Neural cell (in vitro differentiated cells): ENCODE results near the gene HYLS1. TPM values are rescaled to one million over a fixed set of nuclear protein-coding genes. Genes with fewer than 3 reads are reported as not detected.

ENCODE experiments used
- H2AFZ ChIP-seq: fragments of 200-600, 300-800 bp; sonication (generic), shearing (Covaris generic); 2 replicates; pipeline ENCODE4 v1.6.0; 2014; ENCODE audit warnings: low read depth, mild to moderate bottlenecking, antibody characterized with exemption, low read length, moderate library complexity
- H3F3A ChIP-seq: fragments of 200-600 bp; shearing (Covaris generic); 2 replicates; pipeline ENCODE4 v1.6.1; 2016; ENCODE audit warnings: mild to moderate bottlenecking, moderate library complexity, mixed read lengths, antibody characterized with exemption, low read length; ENCODE audit not compliant: insufficient read depth, poor library complexity, severe bottlenecking
- H3K27ac ChIP-seq: fragments of 200-600, 300-800 bp; sonication (generic), shearing (Covaris generic); 2 replicates; pipeline ENCODE4 v1.5.1; 2014; ENCODE audit warnings: mild to moderate bottlenecking, low read length, moderate library complexity
- H3K27me3 ChIP-seq: fragments of 300-800, 200-600 bp; sonication (generic), shearing (Covaris generic); 2 replicates; pipeline ENCODE4 v1.6.0; 2014; ENCODE audit warnings: mild to moderate bottlenecking, low read depth, low read length, moderate library complexity; ENCODE audit not compliant: insufficient read depth
- H3K36me3 ChIP-seq: fragments of 300-800, 200-600 bp; sonication (generic), shearing (Covaris generic); 2 replicates; pipeline ENCODE4 v1.5.1; 2014; ENCODE audit warnings: mild to moderate bottlenecking, antibody characterized with exemption, low read length, moderate library complexity; ENCODE audit not compliant: insufficient read depth
- H3K4me2 ChIP-seq: fragments of 300-800, 200-600 bp; sonication (generic), shearing (Covaris generic); 2 replicates; pipeline ENCODE4 v1.6.0; 2014; ENCODE audit warnings: mild to moderate bottlenecking, low read length
- H3K4me3 ChIP-seq: fragments of 300-800, 200-600 bp; sonication (generic), shearing (Covaris generic); 2 replicates; pipeline ENCODE4 v1.5.1; 2014; ENCODE audit warnings: mild to moderate bottlenecking, low read length, moderate library complexity
- H3K79me2 ChIP-seq: fragments of 200-600 bp; shearing (Covaris generic); replicated peaks from 2 replicates; pipeline ENCODE4 v1.6.0; 2014; ENCODE audit warnings: mild to moderate bottlenecking, low read length, moderate library complexity; ENCODE audit not compliant: insufficient read depth
- H3K9ac ChIP-seq: fragments of 300-800, 200-600 bp; sonication (generic), shearing (Covaris generic); 2 replicates; pipeline ENCODE4 v1.6.1; 2016; ENCODE audit warnings: mild to moderate bottlenecking, low read length, mixed read lengths
- H3K9me2 ChIP-seq: fragments of 200-600 bp; shearing (Covaris generic); 2 replicates; pipeline ENCODE4 v1.6.1; 2016; ENCODE audit warnings: mild to moderate bottlenecking, low read length, mixed read lengths; ENCODE audit not compliant: insufficient read depth
- H3K9me3 ChIP-seq: fragments of 200-600, 300-800 bp; sonication (generic), shearing (Covaris generic); 2 replicates; pipeline ENCODE4 v1.6.1; 2016; ENCODE audit warnings: mild to moderate bottlenecking, mixed run types, low read length, moderate library complexity, mixed read lengths
- H4K20me1 ChIP-seq: fragments of 200-600 bp; shearing (Covaris generic); 2 replicates; pipeline ENCODE4 v1.6.1; 2016; ENCODE audit warnings: mild to moderate bottlenecking, mixed run types; ENCODE audit not compliant: insufficient read depth
- CTCF ChIP-seq: fragments of 450-650 bp; IDR thresholded peaks from 2 replicates; pipeline ENCODE4 v1.5.1; 2014; ENCODE audit warnings: antibody characterized with exemption, mild to moderate bottlenecking, moderate library complexity; ENCODE audit not compliant: poor library complexity, severe bottlenecking
- EP300 ChIP-seq: fragments of 450-650 bp; conservative IDR thresholded peaks from 2 replicates; pipeline ENCODE4 v1.6.1; 2014; ENCODE audit warnings: antibody characterized with exemption, mild to moderate bottlenecking, moderate library complexity; ENCODE audit not compliant: poor library complexity, severe bottlenecking
- EZH2 ChIP-seq: fragments of 200-600, 300-800 bp; shearing (Covaris generic), sonication (generic); IDR thresholded peaks from 2 replicates; pipeline ENCODE4 v1.6.1; 2014; ENCODE audit warnings: antibody characterized with exemption, low read length, borderline replicate concordance, mild to moderate bottlenecking; ENCODE audit not compliant: insufficient read depth, poor library complexity, severe bottlenecking
- MXI1 ChIP-seq: fragments of 450-650 bp; conservative IDR thresholded peaks from 2 replicates; pipeline ENCODE4 v1.6.1; 2014; ENCODE audit warnings: antibody characterized with exemption, mild to moderate bottlenecking; ENCODE audit not compliant: poor library complexity, severe bottlenecking
- POLR2AphosphoS5 ChIP-seq: IDR thresholded peaks from 2 replicates; pipeline ENCODE4 v1.6.1; 2012
- RAD21 ChIP-seq: fragments of 450-650 bp; conservative IDR thresholded peaks from 2 replicates; pipeline ENCODE4 v1.6.1; 2014; ENCODE audit warnings: antibody characterized with exemption, mild to moderate bottlenecking, moderate library complexity
- REST ChIP-seq: IDR thresholded peaks from 2 replicates; pipeline ENCODE4 v1.6.1; 2012; ENCODE audit warnings: borderline replicate concordance
- SMC3 ChIP-seq: fragments of 450-650 bp; conservative IDR thresholded peaks from 2 replicates; pipeline ENCODE4 v1.6.1; 2014; ENCODE audit warnings: antibody characterized with exemption, mild to moderate bottlenecking, moderate library complexity; ENCODE audit not compliant: poor library complexity
- TAF1 ChIP-seq: IDR thresholded peaks from 2 replicates; pipeline ENCODE4 v1.6.1; 2012; ENCODE audit warnings: low read depth
- polyA plus RNA-seq: library from polyadenylated mRNA; depleted of rRNA; stranded (reverse); fragments of >200 nt; gene quantifications from 2 replicates; pipeline ENCODE4 v1.2.3, GENCODE V29; 2014

HYLS1 gene
- polyA plus RNA-seq, 1 donor from 2014 or later: 6.0 TPM

- Histone ChIP-seq H3K4me3 (no peak overlapping the region), H3K9ac (no peak overlapping the region), H3K27ac (no peak overlapping the region), H4K20me1 (no peaks in the 10 kb centered on the region), H3F3A (no peaks in the 10 kb centered on the region), H2AFZ (no peak overlapping the region), H3K9me3 (no peaks in the 10 kb centered on the region), H3K4me2 (no peak overlapping the region), H3K9me2 (no peaks in the 10 kb centered on the region), H3K27me3 (no peaks in the 10 kb centered on the region), H3K79me2 (no peaks in the 10 kb centered on the region), H3K36me3 (no peaks in the 10 kb centered on the region)
- TF ChIP-seq REST: no peak
- TF ChIP-seq MXI1: no peak
- TF ChIP-seq EZH2: no peak
Observed at GRCh38 chr11:125935618-125936199, 48.2 kb downstream of the HYLS1 start.

- no peaks in the 10 kb centered on the region for H3K79me2 ChIP-seq
- H3K4me3 ChIP-seq: no peak overlapping the region
- H3K9ac ChIP-seq: no peak overlapping the region
- H3K9me2 ChIP-seq: no peaks in the 10 kb centered on the region
- no peaks in the 10 kb centered on the region for H3F3A ChIP-seq
- no peaks in the 10 kb centered on the region for H3K9me3 ChIP-seq
- no peaks in the 10 kb centered on the region for H3K36me3 ChIP-seq
- no peak overlapping the region for H3K4me2 ChIP-seq
- TF ChIP-seq EP300 (no peak), EZH2 (no peak), TAF1 (no peak), MXI1 (no peak), POLR2AphosphoS5 (no peak), SMC3 (no peak), REST (no peak), CTCF (no peak), RAD21 (no peak)
- no peaks in the 10 kb centered on the region for H3K27me3 ChIP-seq
- H4K20me1 ChIP-seq: no peaks in the 10 kb centered on the region
- H3K27ac ChIP-seq: no peak overlapping the region
- H2AFZ ChIP-seq: no peak overlapping the region
Observed at GRCh38 chr11:125938418-125938817, 51.0 kb downstream of the HYLS1 start.
